BJ (cell line): ENCODE results near the gene NOL11. TPM values are rescaled to one million over a fixed set of nuclear protein-coding genes. Genes with fewer than 3 reads are reported as not detected.
"Not testable (repeated sequence)": the region's sequence is repeated elsewhere in the genome, so short reads cannot be mapped to it uniquely, and the experiment has no call there.

Experiments
- CTCF ChIA-PET: fragments of 350-600 bp; formaldehyde crosslinking; extraction: SDS; loops from one replicate; lab custom pipeline; 2021; ENCODE audit warnings: antibody characterized with exemption, inconsistent platforms; lab: Yijun Ruan, JAX
- POLR2A ChIA-PET: fragments of 300-600 bp; sonication (Branson Sonifier 250); formaldehyde crosslinking; extraction: SDS; loops from one replicate; lab custom pipeline; 2021; ENCODE audit warnings: antibody characterized with exemption; lab: Charles Lee
- DNase-seq: peaks from one replicate; pipeline ENCODE4 v3.0.0-alpha.2; 2011; ENCODE audit warnings: low read depth
- H3K27me3 ChIP-seq: 2 replicates; pipeline ENCODE4 v1.6.0; 2011; ENCODE audit warnings: low read length; ENCODE audit not compliant: control insufficient read depth, insufficient read depth
- H3K36me3 ChIP-seq: 2 replicates; pipeline ENCODE4 v1.5.1; 2011; ENCODE audit warnings: low read length; ENCODE audit not compliant: control insufficient read depth, insufficient read depth
- H3K4me3 ChIP-seq: 2 replicates; pipeline ENCODE4 v1.5.1; 2011; ENCODE audit warnings: low read depth, mild to moderate bottlenecking, control low read depth, low read length
- CTCF ChIP-seq: IDR thresholded peaks from 2 replicates; pipeline ENCODE4 v1.5.1; 2011; ENCODE audit warnings: low read depth, mild to moderate bottlenecking, control low read depth, inconsistent platforms, low read length, moderate library complexity; ENCODE audit not compliant: insufficient read depth
- polyA plus RNA-seq: library from polyadenylated mRNA; depleted of rRNA; stranded (reverse); fragments of >200 nt; gene quantifications from 2 replicates; pipeline ENCODE4 v1.2.3, GENCODE V29; 2011

NOL11 gene
- polyA plus RNA-seq, 1 experiment, result 18.0 TPM

- no peak overlapping the region for H3K4me3 ChIP-seq
- no peak for DNase-seq
- ChIA-PET POLR2A (no interaction called here), CTCF (interaction anchor here (1.5 to 5.5 kb wide), 2 partner anchors 9 to 322 kb away, joined by 3 to 20 read pairs; no protein-coding TSS in a partner anchor)
- H3K36me3 ChIP-seq, result no peaks in the 10 kb centered on the region
- no peaks in the 10 kb centered on the region for H3K27me3 ChIP-seq
- no peak for TF ChIP-seq CTCF
Measured at GRCh38 chr17:67696347-67696746, 21.4 kb upstream of the NOL11 start.

GRCh38 chr17:67696853-67697498 lies 20.8 kb upstream of the NOL11 start:
- H3K4me3 ChIP-seq, result no peak overlapping the region
- H3K27me3 ChIP-seq, result no peaks in the 10 kb centered on the region
- ChIA-PET POLR2A (no interaction called here), CTCF (interaction anchor here (1.5 to 5.5 kb wide), 3 partner anchors 9 to 323 kb away, joined by 3 to 20 read pairs (median 5); no protein-coding TSS in a partner anchor)
- DNase-seq, result no peak
- H3K36me3 ChIP-seq, result no peaks in the 10 kb centered on the region
- TF ChIP-seq CTCF, result no peak

- no peak for DNase-seq
- Histone ChIP-seq H3K4me3 (no peak overlapping the region), H3K36me3 (no peaks in the 10 kb centered on the region), H3K27me3 (no peaks in the 10 kb centered on the region)
- no peak for TF ChIP-seq CTCF
- ChIA-PET POLR2A (no interaction called here), CTCF (interaction anchor here (0.8 to 1.9 kb wide), 4 partner anchors 10 to 479 kb away, joined by 3 to 6 read pairs (median 5); no protein-coding TSS in a partner anchor)
Measured at GRCh38 chr17:67700037-67700724, 17.6 kb upstream of the NOL11 start.

DNA sequence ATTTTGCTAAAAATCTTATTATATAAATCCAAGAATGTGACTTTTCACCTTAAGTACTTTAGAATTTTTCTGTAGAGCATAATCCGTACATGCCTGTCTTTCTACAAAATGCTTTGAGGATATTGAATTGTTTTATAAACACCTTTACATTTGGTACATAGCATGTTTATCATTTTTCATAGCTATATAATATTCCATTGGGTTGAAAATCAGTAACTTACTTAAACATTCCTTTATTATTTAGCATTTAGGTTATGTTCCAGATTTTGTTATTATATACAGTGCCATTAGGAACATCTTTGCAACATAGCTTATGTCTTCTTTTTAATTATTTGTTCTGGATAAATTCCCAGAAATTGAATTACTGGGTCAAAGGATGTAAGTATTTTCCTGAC lies 17.0 kb upstream of the NOL11 start:
- H3K4me3 ChIP-seq, result no peak overlapping the region
- ChIA-PET POLR2A (no interaction called here), CTCF (interaction anchor here (0.8 to 1.9 kb wide), 3 partner anchors 10 to 479 kb away, joined by 3 to 6 read pairs (median 6); no protein-coding TSS in a partner anchor)
- TF ChIP-seq CTCF, result no peak
- H3K36me3 ChIP-seq, result no peaks in the 10 kb centered on the region
- no peaks in the 10 kb centered on the region for H3K27me3 ChIP-seq
- no peak for DNase-seq

GRCh38 chr17:67702861-67703260 lies 14.9 kb upstream of the NOL11 start:
- H3K36me3 ChIP-seq, H3K4me3 ChIP-seq, CTCF ChIA-PET, DNase-seq, POLR2A ChIA-PET, H3K27me3 ChIP-seq: not testable (repeated sequence)
